ENCODE results near the gene C1orf210. TPM values are rescaled to one million over a fixed set of nuclear protein-coding genes. Genes with fewer than 3 reads are reported as not detected.

C1orf210 gene
- total and polyA plus RNA-seq, 11 donors, result not detected

DNA sequence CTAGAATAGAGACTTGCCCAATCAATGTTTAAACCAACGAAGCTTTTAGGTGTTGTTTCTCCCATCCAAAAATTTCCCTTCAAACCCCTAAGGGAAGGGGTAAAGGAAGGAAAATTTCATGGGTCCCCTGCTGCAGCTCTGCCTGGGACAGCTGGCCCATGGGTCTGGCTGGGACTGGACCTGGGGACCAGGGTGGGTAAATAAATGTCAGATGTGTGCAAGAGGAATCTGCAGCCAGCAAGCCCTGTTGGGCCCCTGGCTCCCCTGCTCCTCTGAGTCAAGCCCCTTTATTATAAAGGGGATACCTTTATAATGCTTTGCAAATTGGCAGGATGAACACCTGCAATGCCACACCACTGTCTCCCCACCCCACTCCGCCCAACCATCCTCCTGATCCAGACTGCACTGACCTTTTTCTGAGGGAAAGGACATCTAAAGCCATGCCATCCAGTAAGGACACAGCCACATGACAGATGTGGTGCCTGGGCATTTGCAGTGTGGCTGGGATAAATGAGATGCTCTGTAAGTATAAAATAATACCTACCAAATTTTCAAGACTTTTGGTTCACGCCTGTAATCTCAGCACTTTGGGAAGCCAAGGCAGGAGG is 17.5 kb downstream of the C1orf210 start:
- no peak overlapping the region for H3K27ac ChIP-seq
- ATAC-seq (no peak), DNase-seq (no peak)
- no peaks in the 10 kb centered on the region for H3K36me3 ChIP-seq
- peaks cover 0 to 9% (median 0%) of the 10 kb centered on the region in 12 donors for H3K4me1 ChIP-seq
- no peak overlapping the region for H3K4me3 ChIP-seq
- intact Hi-C loops (cut with DNase I), result no loop called here
- TF ChIP-seq, protein P1, sequence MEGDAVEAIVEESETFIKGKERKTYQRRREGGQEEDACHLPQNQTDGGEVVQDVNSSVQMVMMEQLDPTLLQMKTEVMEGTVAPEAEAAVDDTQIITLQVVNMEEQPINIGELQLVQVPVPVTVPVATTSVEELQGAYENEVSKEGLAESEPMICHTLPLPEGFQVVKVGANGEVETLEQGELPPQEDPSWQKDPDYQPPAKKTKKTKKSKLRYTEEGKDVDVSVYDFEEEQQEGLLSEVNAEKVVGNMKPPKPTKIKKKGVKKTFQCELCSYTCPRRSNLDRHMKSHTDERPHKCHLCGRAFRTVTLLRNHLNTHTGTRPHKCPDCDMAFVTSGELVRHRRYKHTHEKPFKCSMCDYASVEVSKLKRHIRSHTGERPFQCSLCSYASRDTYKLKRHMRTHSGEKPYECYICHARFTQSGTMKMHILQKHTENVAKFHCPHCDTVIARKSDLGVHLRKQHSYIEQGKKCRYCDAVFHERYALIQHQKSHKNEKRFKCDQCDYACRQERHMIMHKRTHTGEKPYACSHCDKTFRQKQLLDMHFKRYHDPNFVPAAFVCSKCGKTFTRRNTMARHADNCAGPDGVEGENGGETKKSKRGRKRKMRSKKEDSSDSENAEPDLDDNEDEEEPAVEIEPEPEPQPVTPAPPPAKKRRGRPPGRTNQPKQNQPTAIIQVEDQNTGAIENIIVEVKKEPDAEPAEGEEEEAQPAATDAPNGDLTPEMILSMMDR (IDR thresholded peaks at IDR 0.05), result no peak
- TF ChIP-seq POLR2A (IDR thresholded peaks at IDR 0.05), result no peak
- H3K9me3 ChIP-seq, result peaks cover 0 to 9% (median 0%) of the 10 kb centered on the region in 12 donors
- no peaks in the 10 kb centered on the region for H3K27me3 ChIP-seq
- 80 to 88% (median 85%) methylated on average over 3 of the region's 3 CpGs for WGBS, 4 donors

DNA sequence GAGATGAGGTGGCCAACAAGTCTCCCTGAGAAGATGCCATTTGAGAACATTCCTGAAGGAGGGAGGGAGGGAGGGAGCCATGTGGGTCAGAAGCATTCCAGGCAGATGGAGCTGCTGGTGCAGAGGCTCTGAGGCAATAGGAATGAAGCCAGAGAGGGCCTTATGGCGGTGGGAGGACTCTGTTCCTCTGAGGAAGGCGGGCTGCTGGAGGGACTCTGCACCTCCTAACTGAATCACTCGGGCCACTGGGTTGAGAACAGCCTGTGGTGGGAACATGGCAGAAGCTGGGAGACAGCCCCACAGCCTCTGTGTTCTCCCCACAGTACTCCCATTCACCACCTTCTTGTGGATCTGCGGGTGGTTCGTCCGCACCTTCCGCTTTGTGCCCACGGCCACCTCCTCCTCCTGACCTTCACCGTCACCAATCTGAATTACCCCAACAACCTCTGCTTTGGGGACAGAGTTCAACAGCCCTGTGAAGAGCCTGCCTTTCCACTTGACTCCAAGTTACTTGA is 18.0 kb downstream of the C1orf210 start:
- Histone ChIP-seq H3K27ac (no peak overlapping the region), H3K4me3 (no peak overlapping the region), H3K27me3 (no peaks in the 10 kb centered on the region), H3K36me3 (no peaks in the 10 kb centered on the region), H3K4me1 (peaks cover 0 to 9% (median 0%) of the 10 kb centered on the region in 12 donors), H3K9me3 (peaks cover 0 to 11% (median 0%) of the 10 kb centered on the region in 12 donors)
- intact Hi-C loops (cut with DNase I), result no loop called here
- no peak for DNase-seq
- no peak for ATAC-seq
- WGBS, 4 donors, result 84 to 91% (median 90%) methylated on average over 9 of the region's 9 CpGs
- TF ChIP-seq, protein P1 (IDR thresholded peaks at IDR 0.05), result no peak
- TF ChIP-seq POLR2A (IDR thresholded peaks at IDR 0.05), result no peak

DNA sequence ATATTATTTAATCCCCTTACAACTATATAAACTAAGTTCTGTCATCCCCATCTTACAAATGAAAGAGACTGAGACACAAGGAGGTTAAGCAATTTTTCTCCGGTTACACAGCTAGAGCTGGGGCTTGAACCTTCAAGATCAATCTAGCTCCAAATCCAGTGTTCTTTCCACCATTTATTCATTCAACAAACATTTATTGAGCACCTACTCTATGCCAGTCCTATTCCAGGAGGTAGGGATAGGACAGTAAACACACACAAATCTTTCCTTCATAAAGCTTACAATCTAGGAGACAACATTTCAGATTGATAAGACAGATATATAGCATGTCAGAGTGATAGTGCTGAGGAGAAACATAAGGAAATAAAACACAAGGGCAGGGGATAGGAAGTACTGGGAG is 18.5 kb downstream of the C1orf210 start:
- DNase-seq (no peak), ATAC-seq (no peak)
- intact Hi-C loops (cut with DNase I), result no loop called here
- no peak overlapping the region for H3K4me3 ChIP-seq
- H3K36me3 ChIP-seq, result no peaks in the 10 kb centered on the region
- peaks cover 0 to 9% (median 0%) of the 10 kb centered on the region in 12 donors for H3K4me1 ChIP-seq
- no peak overlapping the region for H3K27ac ChIP-seq
- H3K27me3 ChIP-seq, result no peaks in the 10 kb centered on the region
- TF ChIP-seq, protein P1 (IDR thresholded peaks at IDR 0.05), result no peak
- TF ChIP-seq POLR2A (IDR thresholded peaks at IDR 0.05), result no peak
- 95 to 100% (median 98%) methylated on average over 1 of the region's 1 CpG for WGBS, 4 donors
- H3K9me3 ChIP-seq, result peaks cover 0 to 11% (median 0%) of the 10 kb centered on the region in 12 donors

DNA sequence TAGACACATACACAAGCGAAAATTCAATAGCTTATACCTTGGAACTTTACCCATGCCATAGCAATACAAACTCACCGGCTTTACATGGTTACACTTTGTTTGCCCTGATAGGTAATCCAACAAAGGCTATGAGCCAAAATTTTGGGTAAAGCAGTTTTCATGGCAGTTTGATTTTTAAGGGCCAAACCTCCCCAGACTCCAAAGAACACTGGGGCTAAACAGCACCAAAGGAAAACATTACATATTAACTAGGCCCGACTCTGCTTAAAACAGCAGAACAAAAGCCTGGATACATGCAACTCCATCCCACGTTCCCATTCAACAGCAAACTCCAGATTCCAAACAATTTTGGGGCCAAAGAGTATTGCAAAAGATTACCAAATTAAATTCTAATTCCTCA is 19.9 kb downstream of the C1orf210 start:
- Histone ChIP-seq H3K36me3 (no peaks in the 10 kb centered on the region), H3K4me3 (no peak overlapping the region), H3K4me1 (peaks cover 0 to 4% (median 0%) of the 10 kb centered on the region in 12 donors), H3K9me3 (peaks cover 0 to 11% (median 0%) of the 10 kb centered on the region in 12 donors), H3K27me3 (no peaks in the 10 kb centered on the region), H3K27ac (no peak overlapping the region)
- TF ChIP-seq POLR2A (IDR thresholded peaks at IDR 0.05), result no peak
- TF ChIP-seq, protein P1 (IDR thresholded peaks at IDR 0.05), result no peak
- intact Hi-C loops (cut with DNase I), result no loop called here
- 88 to 93% (median 91%) methylated on average over 4 of the region's 4 CpGs for WGBS, 4 donors
- no peak for ATAC-seq
- DNase-seq, result no peak
